Cardiac muscle cell (in vitro differentiated cells and primary cell): ENCODE measurements around the gene HSBP1L1. TPM values are rescaled to one million over a fixed set of nuclear protein-coding genes. Genes with fewer than 3 reads are reported as not detected.
"Not testable (repeated sequence)": the region's sequence is repeated elsewhere in the genome, so short reads cannot be mapped to it uniquely, and the experiment has no call there.

Experiments
- DNase-seq, 2 donors: peaks; one replicate each; pipeline versions ENCODE4 v3.0.0 to v3.0.0-alpha.2; 2010 to 2017; ENCODE audit warnings: low read depth in 1 of 2, low spot score in 1 of 2
- H3K27ac ChIP-seq: fragments of 200-600 bp; sonication (generic); 2 replicates; pipeline ENCODE4 v1.5.1; 2016
- H3K27me3 ChIP-seq: fragments of 200-600 bp; sonication (generic); 2 replicates; pipeline ENCODE4 v1.6.0; 2016; ENCODE audit warnings: control low read depth
- H3K36me3 ChIP-seq: fragments of 200-600 bp; sonication (generic); 2 replicates; pipeline ENCODE4 v1.5.1; 2016; ENCODE audit warnings: control low read depth
- H3K4me1 ChIP-seq: fragments of 200-600 bp; sonication (generic); 2 replicates; pipeline ENCODE4 v1.8.1; 2017; ENCODE audit warnings: low read depth, mild to moderate bottlenecking, mixed run types
- H3K4me3 ChIP-seq: fragments of 200-600 bp; sonication (generic); 2 replicates; pipeline ENCODE4 v1.5.1; 2016; ENCODE audit warnings: mild to moderate bottlenecking
- H3K9me3 ChIP-seq: fragments of 200-600 bp; sonication (generic); 2 replicates; pipeline ENCODE4 v1.5.1; 2017; ENCODE audit warnings: low read depth, mild to moderate bottlenecking, control low read depth
- CTCF ChIP-seq: IDR thresholded peaks from 2 replicates; pipeline ENCODE4 v1.5.1; 2012; ENCODE audit warnings: low read depth, mild to moderate bottlenecking, low read length
- polyA plus RNA-seq: library from polyadenylated mRNA; unstranded; fragments of >200 nt; fragmentation: Nextera tagmentation; extraction: Ambion mirVana; gene quantifications from 2 replicates; pipeline ENCODE4 v1.2.1, GENCODE V29; 2016
- total RNA-seq: library from RNA; depleted of rRNA; stranded (reverse); fragments of >200 nt; gene quantifications from 2 replicates; pipeline ENCODE4 v1.2.3, GENCODE V29; 2016

Gene HSBP1L1
- total and polyA plus RNA-seq, 2 experiments from 2014 or later, result 4.0 to 6.3 TPM

- no peaks in the 10 kb centered on the region for H3K9me3 ChIP-seq
- DNase-seq, result no peak
- TF ChIP-seq CTCF, result no peak
- peaks cover 7% of the 10 kb centered on the region for H3K4me1 ChIP-seq
- no peaks in the 10 kb centered on the region for H3K36me3 ChIP-seq
- no peak overlapping the region for H3K4me3 ChIP-seq
- no peak overlapping the region for H3K27ac ChIP-seq
- peaks cover 13% of the 10 kb centered on the region for H3K27me3 ChIP-seq
These were observed 8.2 kb upstream of the HSBP1L1 start for GRCh38 chr18:79956276-79956675.

DNA sequence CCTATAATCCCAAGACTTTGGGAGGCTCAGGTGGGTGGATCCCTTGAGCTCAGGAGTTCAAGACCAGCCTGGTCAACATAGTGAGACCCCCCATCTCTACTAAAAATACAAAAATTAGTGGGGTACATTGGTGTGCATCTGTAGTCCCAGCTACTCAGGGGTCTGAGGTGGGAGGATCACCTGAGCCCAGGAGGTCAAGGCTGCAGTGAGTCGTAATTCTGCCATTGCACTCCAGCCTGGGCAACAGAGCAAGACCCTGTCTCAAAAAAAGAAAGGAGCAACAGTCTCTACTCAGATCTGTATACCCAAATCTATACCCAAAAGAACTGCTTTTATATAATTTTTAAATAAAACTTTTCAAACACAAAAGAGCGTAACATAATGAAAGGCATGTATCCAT is 5.5 kb upstream of the HSBP1L1 start:
- Histone ChIP-seq H3K36me3 (no peaks in the 10 kb centered on the region), H3K27me3 (peaks cover 10% of the 10 kb centered on the region), H3K4me1 (peaks cover 7% of the 10 kb centered on the region)

GRCh38 chr18:79960161-79960801 is 4.2 kb upstream of the HSBP1L1 start:
- not testable (repeated sequence) for H3K4me3 ChIP-seq, H3K36me3 ChIP-seq, H3K4me1 ChIP-seq, H3K27ac ChIP-seq, H3K9me3 ChIP-seq
- peak in 1 of 2 donors; percentile 39 for DNase-seq
- peaks cover 10% of the 10 kb centered on the region for H3K27me3 ChIP-seq

More for the DNA sequence above, 5.5 kb upstream of the HSBP1L1 start:
- no peak overlapping the region for H3K27ac ChIP-seq
- no peak for TF ChIP-seq CTCF
- no peaks in the 10 kb centered on the region for H3K9me3 ChIP-seq
- no peak for DNase-seq
- no peak overlapping the region for H3K4me3 ChIP-seq

DNA sequence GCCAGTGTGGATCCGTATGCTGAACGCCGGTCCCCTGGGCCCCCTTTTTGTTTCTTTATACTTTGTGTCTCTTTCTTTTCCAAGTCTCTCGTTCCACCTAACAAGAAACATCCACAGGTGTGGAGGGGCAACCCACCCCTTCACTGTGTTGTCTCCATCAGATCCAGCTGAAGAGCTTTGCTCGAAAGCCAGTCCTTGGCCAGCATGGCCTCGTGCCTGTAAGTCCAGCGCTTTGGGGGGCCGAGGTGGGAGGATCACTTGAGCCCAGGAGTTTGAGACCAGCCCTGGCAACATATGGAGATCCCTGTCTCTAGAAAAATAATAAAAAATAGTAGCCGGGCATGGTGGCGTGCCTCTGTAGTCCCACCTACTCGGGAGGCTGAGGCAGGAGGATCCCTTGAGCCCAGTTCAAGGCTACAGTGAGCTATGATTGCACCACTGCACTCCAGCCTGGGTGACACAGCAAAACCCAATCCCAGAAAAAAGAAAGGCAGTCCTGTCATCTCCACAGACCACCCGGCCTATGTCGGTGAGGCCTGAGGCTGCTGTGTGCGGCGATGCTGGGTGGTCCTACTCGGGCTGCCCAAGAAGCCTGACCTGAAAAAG is 3.4 kb upstream of the HSBP1L1 start:
- Histone ChIP-seq H3K27ac (no peak overlapping the region), H3K4me1 (no peaks in the 10 kb centered on the region), H3K36me3 (no peaks in the 10 kb centered on the region), H3K4me3 (no peak overlapping the region), H3K27me3 (peaks cover 10% of the 10 kb centered on the region), H3K9me3 (no peaks in the 10 kb centered on the region)
- DNase-seq, result no peak
- TF ChIP-seq CTCF, result no peak

GRCh38 chr18:79961527-79962291 is 2.7 kb upstream of the HSBP1L1 start:
- Histone ChIP-seq H3K27ac (no peak overlapping the region), H3K9me3 (no peaks in the 10 kb centered on the region), H3K36me3 (no peaks in the 10 kb centered on the region), H3K27me3 (peaks cover 10% of the 10 kb centered on the region), H3K4me1 (no peaks in the 10 kb centered on the region), H3K4me3 (no peak overlapping the region)
- no peak for DNase-seq
- no peak for TF ChIP-seq CTCF

- no peak for TF ChIP-seq CTCF
- Histone ChIP-seq H3K9me3 (no peaks in the 10 kb centered on the region), H3K4me3 (no peak overlapping the region), H3K4me1 (no peaks in the 10 kb centered on the region), H3K27ac (no peak overlapping the region), H3K27me3 (peaks cover 10% of the 10 kb centered on the region), H3K36me3 (no peaks in the 10 kb centered on the region)
- DNase-seq, result peak in 1 of 2 donors; percentile 27
These were observed 2.1 kb upstream of the HSBP1L1 start for GRCh38 chr18:79962311-79962710.
